Spleen (tissue), 7 donors: ENCODE results near the gene PTEN.

Experiments used
- CTCF ChIP-seq, 11 experiments: fragments of 200-600 bp in 7 of 11; fragments of 450-650 bp in 4 of 11; sonication (generic) in 4 of 11; IDR thresholded peaks in 8 of 11; conservative IDR thresholded peaks in 3 of 11; 1 replicate in 7 of 11; 2 replicates in 4 of 11; pipeline versions ENCODE4 v1.4.0 to v1.8.0; 2016 to 2021; ENCODE audit warnings: antibody characterized with exemption in 11 of 11, inconsistent platforms in 4 of 11, mild to moderate bottlenecking in 1 of 11
- POLR2A ChIP-seq, 3 donors: fragments of 450-650 bp; IDR thresholded peaks; one replicate each; pipeline ENCODE4 v1.5.1; 2017; ENCODE audit warnings: antibody characterized with exemption in 3 of 3, mild to moderate bottlenecking in 1 of 3
- POLR2AphosphoS5 ChIP-seq, 3 donors: sonication (generic); formaldehyde crosslinking; IDR thresholded peaks; one replicate each; pipeline ENCODE4 v1.5.1; 2017; ENCODE audit warnings: antibody characterized with exemption in 3 of 3
- donor health status: DM: no; HTN: no; CAD: no; lungs with moderate emphysema.
- donor health status: DM: no; HTN: no; CAD: no.
- donor health status: DM: no; HTN: no; CAD: no.

GRCh38 chr10:87925570-87925969 lies 62.1 kb downstream of the PTEN start:
- TF ChIP-seq CTCF (IDR thresholded peaks at IDR 0.05 in 8 of 11, conservative IDR thresholded peaks at IDR 0.05 in 3 of 11) (no peak), POLR2A (IDR thresholded peaks at IDR 0.05) (no peak), POLR2AphosphoS5 (IDR thresholded peaks at IDR 0.05) (no peak)
